GM23248 (cell line): Measurements from ENCODE around the gene DNAJA4.

ENCODE experiments used
- EZH2 ChIP-seq: fragments of 200-600 bp; sonication (generic); IDR thresholded peaks from 2 replicates; pipeline ENCODE4 v1.6.1; 2018; ENCODE audit warnings: antibody characterized with exemption, mild to moderate bottlenecking; ENCODE audit not compliant: insufficient read depth, poor library complexity, severe bottlenecking
- EZH2phosphoT487 ChIP-seq: fragments of 200-600 bp; sonication (generic); IDR thresholded peaks from 2 replicates; pipeline ENCODE4 v1.6.1; 2018; ENCODE audit warnings: antibody characterized with exemption, moderate library complexity, mild to moderate bottlenecking, low read depth; ENCODE audit not compliant: insufficient read depth

DNA sequence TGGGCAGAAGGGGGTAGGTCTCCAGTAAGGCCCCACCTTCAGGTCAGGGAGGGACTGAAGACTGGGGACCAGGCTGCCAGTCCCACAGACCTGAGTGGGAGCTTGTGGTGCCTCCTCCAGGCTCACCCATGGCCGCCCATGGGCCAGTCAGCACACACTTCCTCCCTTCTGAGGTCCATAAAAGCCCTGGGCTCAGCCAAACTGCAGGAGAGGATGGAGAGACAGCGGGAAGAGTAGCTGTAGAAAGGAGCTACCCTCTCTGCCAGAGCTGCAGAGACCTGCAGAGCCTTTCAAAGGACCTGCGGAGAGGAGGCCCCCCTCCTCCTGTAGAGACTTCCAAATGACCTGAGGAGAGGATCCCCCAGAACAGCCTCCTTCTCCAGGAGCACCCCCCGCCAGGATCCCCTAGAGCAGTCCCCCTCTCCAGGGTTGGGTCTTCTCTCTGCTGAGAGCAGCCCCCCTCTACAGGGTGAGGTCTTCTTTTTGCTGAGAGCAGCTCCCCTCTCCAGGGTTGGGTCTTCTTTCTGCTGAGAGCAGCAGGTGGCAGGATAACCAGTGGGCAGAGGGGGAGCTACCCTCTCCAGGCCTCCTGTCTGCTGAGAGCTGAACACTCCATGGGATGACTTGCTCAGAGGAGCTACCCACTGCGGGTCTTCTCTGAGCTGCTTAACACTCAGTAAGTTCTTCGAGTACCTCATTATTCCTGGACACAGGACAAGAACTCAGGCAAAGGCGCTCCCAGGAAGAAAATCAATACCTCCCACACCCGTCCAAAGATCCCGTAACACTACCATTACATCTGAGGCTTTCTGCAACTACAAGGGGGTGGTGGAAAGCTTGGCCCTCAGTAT lies 40.1 kb downstream of the DNAJA4 start:
- TF ChIP-seq EZH2 (no peak), EZH2phosphoT487 (no peak)
